HG03460 (cell line): ENCODE data around the gene HOXA4.

Experiments
- ATAC-seq: cut with Tn5 transposase; IDR thresholded peaks from one replicate; pipeline ENCODE4 v1.9.1; 2021; ENCODE audit not compliant: unreplicated experiment

The HOXA4 gene

GRCh38 chr7:27095050-27095896 is 35.3 kb downstream of the HOXA4 start:
- ATAC-seq = peak; percentile 13

GRCh38 chr7:27094304-27095049 is 36.1 kb downstream of the HOXA4 start:
- no peak for ATAC-seq

- ATAC-seq = no peak
These were observed 37.2 kb downstream of the HOXA4 start for GRCh38 chr7:27093184-27093895.

GRCh38 chr7:27092819-27093110 is 37.8 kb downstream of the HOXA4 start:
- ATAC-seq = no peak

GRCh38 chr7:27091941-27092818 is 38.4 kb downstream of the HOXA4 start:
- ATAC-seq = no peak

- no peak for ATAC-seq
These were observed 39.5 kb downstream of the HOXA4 start for GRCh38 chr7:27091105-27091504.

GRCh38 chr7:27088002-27088922 is 42.3 kb downstream of the HOXA4 start:
- no peak for ATAC-seq

GRCh38 chr7:27083646-27084045 is 46.9 kb downstream of the HOXA4 start:
- no peak for ATAC-seq

GRCh38 chr7:27082171-27082570 is 48.4 kb downstream of the HOXA4 start:
- no peak for ATAC-seq

GRCh38 chr7:27080844-27081436 is 49.6 kb downstream of the HOXA4 start:
- ATAC-seq = no peak

GRCh38 chr7:27079234-27079975 is 51.2 kb downstream of the HOXA4 start:
- no peak for ATAC-seq

- ATAC-seq = no peak
These were observed 51.8 kb downstream of the HOXA4 start for GRCh38 chr7:27078616-27079233.
